NCI-H345 treated with DMSO at 0.1 percent for 48 hours (cell line): Measurements from ENCODE around the gene HSBP1.

Source experiments
- DNase-seq: peaks from one replicate; lab custom pipeline; 2025; ENCODE audit not compliant: unreplicated experiment; lab: John Stamatoyannopoulos, UW

Gene HSBP1

DNA sequence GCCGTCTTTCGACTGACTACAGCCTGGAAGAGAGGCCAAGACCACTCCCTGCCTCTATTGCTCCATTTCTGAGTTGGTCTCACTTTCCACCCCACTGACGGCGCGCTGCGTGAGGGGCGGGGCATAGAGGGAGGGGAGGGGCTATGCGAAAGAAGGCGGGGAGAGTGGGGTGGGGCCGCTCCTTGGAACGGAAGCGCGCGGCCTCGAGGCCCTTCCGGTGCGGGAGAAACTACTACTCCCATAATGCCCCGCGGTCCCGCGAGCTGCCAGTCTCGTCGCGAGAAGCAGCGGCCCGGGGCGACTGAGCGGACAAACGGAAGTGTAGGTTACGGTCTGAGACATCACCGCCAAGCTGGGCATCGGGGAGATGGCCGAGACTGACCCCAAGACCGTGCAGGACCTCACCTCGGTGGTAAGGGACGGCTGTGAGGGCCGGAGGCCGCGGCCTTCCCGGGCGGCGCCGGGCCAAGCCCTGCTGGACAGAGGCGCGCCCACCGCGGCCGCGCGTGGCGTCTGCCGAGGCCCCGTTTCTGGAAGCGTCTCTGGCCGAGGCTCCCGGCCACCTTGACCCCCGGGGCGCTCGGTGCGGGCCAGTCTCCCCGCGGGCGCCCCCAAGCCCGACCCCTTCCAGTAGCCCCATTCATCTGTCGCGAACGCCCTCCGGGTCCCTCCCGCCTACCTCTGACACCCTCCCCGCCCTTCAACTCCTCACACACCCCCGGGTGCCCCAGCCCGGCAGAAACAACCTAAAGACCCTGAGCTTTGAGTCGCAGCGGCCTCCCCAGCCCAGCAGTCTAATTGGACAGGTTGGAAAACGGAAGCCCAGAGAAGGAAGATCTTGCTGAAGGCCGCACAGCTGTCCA, at the start of gene HSBP1:
Gene HSBP1 (plus strand): TSS at position 269 of the 863 bp plus-strand sequence. CDS start 99 bp downstream, at position 368.
- DNase-seq = peak; percentile 60

DNA sequence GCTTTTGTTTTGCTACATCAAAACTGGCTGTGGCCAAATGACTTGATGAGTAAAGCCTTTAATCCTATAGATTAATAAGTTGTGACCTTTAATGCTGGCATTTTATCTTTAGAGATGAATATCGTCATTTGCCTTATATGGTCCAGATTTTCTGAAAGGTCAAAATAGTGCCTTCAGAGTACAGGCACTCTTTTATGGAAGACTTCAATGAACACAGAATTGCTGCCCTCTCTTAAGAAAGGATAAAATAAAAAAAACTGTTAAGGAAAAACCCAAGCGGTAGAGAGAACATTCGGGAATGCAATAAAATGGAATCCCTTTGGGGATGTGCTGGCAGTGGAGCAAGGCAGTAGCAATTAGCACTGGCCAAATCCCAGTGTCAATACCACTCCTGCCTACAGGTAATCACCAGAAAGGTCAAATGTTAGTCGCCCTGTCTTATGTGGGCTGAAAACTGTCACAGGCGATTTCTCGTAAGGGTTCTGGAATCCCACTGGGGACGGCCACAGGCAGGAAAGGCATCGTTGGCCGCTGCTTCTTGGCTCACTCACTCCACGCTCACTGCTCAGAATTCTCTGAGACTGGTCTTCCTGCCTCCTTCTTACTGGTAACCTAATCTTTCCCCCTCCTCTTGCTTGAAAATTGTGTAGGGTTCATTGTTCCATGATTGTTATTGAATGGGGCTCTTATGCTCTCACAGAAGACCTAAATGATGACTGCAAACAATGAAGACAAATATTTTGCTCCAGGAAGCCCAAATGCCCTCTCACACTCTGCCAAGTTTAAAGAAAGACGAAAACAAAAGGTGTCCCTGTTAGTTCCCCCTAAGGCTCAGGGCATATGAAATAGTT, 45.4 kb upstream of the HSBP1 start:
- no peak for DNase-seq

DNA sequence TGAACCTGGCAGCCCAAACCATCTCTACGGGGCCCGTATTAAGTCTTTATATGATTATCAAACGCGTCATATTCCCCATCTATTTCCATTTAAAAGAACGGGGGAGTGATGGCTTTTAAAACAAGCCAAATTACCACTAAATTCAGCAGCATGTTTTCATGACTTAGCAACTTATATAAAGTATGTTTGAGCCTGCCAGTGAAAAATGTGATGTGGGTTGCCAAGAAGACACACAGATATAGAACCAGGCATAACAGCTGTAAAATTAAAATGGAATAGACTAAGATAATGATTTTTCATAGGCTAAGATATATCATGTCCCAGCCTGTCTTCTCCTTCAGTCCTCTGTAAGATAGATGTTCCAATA, 44.8 kb upstream of the HSBP1 start:
- DNase-seq = no peak

DNA sequence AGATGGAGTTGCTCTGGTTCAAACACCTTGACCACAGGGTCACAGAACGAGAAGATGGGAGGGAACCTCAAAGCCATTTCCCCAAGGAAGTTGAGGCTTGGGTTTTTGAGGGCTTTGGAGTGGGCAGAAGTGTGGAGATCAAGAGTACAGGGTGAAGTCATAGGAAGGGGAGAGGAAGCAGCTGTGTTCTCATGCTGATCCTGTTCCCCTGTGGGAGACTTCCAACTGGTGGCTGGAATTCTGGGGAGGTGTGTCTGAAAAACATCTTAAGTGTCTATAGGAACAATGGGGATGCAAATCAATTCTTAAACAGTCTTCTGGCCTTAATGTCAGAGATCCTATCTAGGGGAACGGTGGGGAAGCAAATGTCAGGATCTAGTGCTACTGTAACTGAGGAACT, 38.8 kb upstream of the HSBP1 start:
- DNase-seq = no peak

DNA sequence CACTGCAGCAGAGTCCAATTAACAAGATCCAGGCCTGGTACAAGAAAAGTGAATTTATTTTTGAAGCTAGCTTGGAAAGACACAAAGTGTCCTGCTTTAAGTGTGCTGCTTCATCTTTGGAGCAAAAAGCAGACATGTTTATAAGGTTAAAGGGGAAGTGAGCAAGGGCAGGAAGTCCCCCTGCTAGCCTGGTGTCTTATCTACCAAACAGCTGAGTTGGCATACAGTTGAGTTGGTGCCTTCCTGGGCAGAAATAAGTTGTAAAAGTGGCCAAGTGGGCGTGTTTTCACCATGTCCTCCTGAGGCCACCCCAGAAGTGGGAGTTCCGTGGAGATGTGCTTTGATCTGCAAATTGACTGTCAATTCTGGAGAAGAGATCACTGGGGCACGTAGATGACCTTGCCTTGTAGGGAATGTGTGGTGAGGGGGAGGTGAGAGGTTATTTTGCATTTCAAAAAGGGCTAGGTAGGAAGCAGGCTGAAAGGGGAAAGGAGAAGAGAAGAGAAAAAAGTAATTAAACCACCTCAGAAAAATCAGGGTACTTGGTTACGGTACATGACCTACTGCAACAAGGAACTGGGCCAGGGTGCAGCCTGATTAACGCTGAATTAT, 38.3 kb upstream of the HSBP1 start:
- no peak for DNase-seq

- no peak for DNase-seq
Measured at GRCh38 chr16:83771306-83771942, 36.4 kb upstream of the HSBP1 start.

DNA sequence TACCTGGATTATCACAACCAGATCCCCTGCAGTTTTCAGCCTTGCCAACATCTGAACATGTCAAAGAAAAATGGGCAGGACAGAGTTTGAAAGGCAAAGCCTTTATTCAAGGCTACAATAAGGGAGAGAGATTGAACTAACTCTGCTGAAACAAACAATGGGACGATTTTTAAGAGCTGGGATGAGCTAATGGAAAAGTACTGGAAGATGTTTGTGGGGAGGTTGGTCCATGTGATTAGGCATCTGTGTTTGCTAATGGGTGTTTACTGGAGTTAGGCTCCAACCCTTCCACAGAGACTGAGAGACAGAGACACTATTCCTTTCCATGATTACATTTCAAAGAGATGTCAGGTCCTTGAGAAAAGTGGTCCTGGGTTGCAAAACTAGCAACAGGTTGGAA, 35.0 kb upstream of the HSBP1 start:
- DNase-seq = no peak

GRCh38 chr16:83774066-83774465, 33.7 kb upstream of the HSBP1 start:
- no peak for DNase-seq

GRCh38 chr16:83776944-83777343, 30.8 kb upstream of the HSBP1 start:
- DNase-seq = no peak

GRCh38 chr16:83779886-83780285, 27.9 kb upstream of the HSBP1 start:
- DNase-seq = no peak

- DNase-seq = no peak
Measured at GRCh38 chr16:83785455-83785854, 22.3 kb upstream of the HSBP1 start.

- no peak for DNase-seq
Measured at GRCh38 chr16:83789642-83790401, 18.0 kb upstream of the HSBP1 start.

DNA sequence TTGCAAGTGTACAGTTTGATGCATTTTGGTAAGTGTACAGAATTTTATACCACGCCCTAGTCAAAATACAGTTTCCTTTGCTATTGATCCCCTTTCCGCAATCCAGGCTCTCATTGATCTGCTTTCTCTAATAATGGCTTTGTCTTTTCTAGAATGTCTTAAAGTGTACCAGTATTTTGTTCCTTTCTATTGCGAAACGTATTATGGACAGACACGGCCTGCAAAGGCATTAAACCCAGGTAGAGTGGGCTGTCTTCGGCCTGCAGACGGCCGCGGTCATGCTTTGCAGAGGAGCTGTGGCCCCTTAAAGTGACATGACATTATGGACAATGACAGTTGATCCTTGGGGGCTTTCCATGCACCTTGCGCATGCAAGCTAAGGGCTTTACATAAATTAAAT, 15.9 kb upstream of the HSBP1 start:
- no peak for DNase-seq

DNA sequence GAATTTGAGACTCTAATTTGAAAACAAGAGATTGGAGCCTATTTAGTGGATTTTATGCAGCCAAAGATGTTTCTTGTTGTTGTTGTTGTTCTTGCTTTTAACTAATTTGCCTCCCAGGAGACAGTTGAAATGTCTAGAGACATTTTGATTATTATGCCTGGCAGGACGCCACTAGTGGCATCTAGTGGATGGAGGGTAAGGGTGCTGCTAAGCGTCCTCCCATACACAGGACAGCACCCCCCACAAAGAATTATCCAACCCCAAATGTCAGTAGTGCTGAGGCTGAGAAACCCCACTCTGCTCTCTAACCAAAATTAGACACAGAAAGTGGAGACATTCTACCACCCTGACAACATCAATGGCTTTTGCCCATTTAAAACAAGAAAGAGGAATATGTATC, 15.4 kb upstream of the HSBP1 start:
- no peak for DNase-seq

GRCh38 chr16:83793179-83793578, 14.6 kb upstream of the HSBP1 start:
- no peak for DNase-seq

GRCh38 chr16:83794860-83795554, 12.8 kb upstream of the HSBP1 start:
- no peak for DNase-seq

- DNase-seq = no peak
Measured at GRCh38 chr16:83797013-83797412, 10.8 kb upstream of the HSBP1 start.

DNA sequence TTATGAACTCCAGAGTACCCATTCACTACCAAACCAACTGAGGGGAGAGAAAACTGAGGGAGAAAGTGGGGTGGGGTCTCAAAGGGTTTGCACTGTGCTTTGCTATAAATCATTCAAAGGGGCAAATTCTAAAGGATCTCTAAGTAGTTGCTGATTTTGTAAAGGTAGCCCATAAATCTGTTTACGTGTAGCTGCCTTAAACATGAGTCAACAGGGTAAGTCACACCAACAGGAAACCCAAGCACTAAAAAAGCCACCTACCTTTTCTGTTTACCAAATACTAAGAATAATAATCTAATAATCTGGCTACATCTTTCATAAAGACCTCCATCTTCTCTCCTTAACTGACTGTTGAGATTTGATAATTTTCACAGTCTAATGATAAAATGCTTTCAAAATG, 8.4 kb upstream of the HSBP1 start:
- DNase-seq = no peak

DNA sequence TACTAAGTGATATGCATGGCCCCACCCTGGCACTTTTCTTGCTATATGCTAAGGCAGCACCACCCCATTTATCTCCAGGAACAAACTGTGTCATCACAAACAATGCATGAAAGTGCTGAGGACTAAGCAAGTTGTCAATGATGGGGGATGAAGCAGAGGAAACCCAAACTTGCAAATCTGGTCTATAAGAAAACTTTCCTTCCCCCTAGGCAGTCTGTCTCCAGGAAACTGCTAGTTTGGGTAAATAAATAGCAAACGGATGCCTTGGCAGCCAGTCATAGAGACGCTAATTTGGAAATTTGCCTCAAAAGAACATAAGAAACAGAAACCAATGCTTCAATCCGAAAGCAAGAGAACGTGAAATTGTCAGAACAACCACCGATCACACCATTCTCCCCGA, 5.6 kb upstream of the HSBP1 start:
- DNase-seq = no peak
